Astrocyte (in vitro differentiated cells and primary cell): Measurements from ENCODE around the gene CELF2. TPM values are rescaled to one million over a fixed set of nuclear protein-coding genes. Genes with fewer than 3 reads are reported as not detected.

Experiments used
- DNase-seq: peaks from one replicate; pipeline ENCODE4 v3.0.0-alpha.2; 2010; ENCODE audit warnings: low read depth
- FAIRE-seq: peaks from 2 replicates; lab custom pipeline; 2011; peaks lifted over from hg19 to GRCh38; lab: Jason Lieb, UNC
- H2AFZ ChIP-seq: 2 replicates; pipeline ENCODE4 v1.6.0; 2012; ENCODE audit warnings: low read depth, low read length, inconsistent platforms
- H3K27ac ChIP-seq: 2 replicates; pipeline ENCODE4 v1.5.1; 2011; ENCODE audit warnings: low read depth, low read length, inconsistent platforms
- H3K27me3 ChIP-seq: 2 replicates; pipeline ENCODE4 v1.6.0; 2011; ENCODE audit warnings: low read length, inconsistent platforms; ENCODE audit not compliant: insufficient read depth
- H3K36me3 ChIP-seq: 2 replicates; pipeline ENCODE4 v1.5.1; 2011; ENCODE audit warnings: low read length, inconsistent platforms; ENCODE audit not compliant: insufficient read depth
- H3K4me1 ChIP-seq: 2 replicates; pipeline ENCODE4 v1.5.1; 2011; ENCODE audit warnings: low read length, inconsistent platforms; ENCODE audit not compliant: insufficient read depth
- H3K4me2 ChIP-seq: 2 replicates; pipeline ENCODE4 v1.6.0; 2012; ENCODE audit warnings: low read length, inconsistent platforms
- H3K4me3 ChIP-seq: 2 replicates; pipeline ENCODE4 v1.5.1; 2011; ENCODE audit warnings: low read depth, mild to moderate bottlenecking, low read length, inconsistent platforms; ENCODE audit not compliant: insufficient read depth
- H3K79me2 ChIP-seq: 2 replicates; pipeline ENCODE4 v1.6.0; 2012; ENCODE audit warnings: mild to moderate bottlenecking, low read length, inconsistent platforms; ENCODE audit not compliant: insufficient read depth
- H3K9ac ChIP-seq: 2 replicates; pipeline ENCODE4 v1.6.0; 2012; ENCODE audit warnings: mild to moderate bottlenecking, low read length, inconsistent platforms
- H3K9me3 ChIP-seq: 2 replicates; pipeline ENCODE4 v1.5.1; 2012; ENCODE audit warnings: low read depth, mild to moderate bottlenecking, low read length, inconsistent platforms; ENCODE audit not compliant: insufficient read depth
- H4K20me1 ChIP-seq: 2 replicates; pipeline ENCODE4 v1.6.0; 2012; ENCODE audit warnings: low read length, inconsistent platforms; ENCODE audit not compliant: insufficient read depth
- H3K27ac Mint-ChIP-seq: one replicate; pipeline ENCODE4 v1.8.0; 2021; ENCODE audit warnings: mild to moderate bottlenecking, mixed read lengths; ENCODE audit not compliant: unreplicated experiment
- H3K27me3 Mint-ChIP-seq: one replicate; pipeline ENCODE4 v1.8.0; 2021; ENCODE audit warnings: low read depth, mixed read lengths; ENCODE audit not compliant: unreplicated experiment
- H3K36me3 Mint-ChIP-seq: one replicate; pipeline ENCODE4 v1.8.0; 2021; ENCODE audit warnings: low read depth, mixed read lengths; ENCODE audit not compliant: unreplicated experiment
- H3K4me1 Mint-ChIP-seq: one replicate; pipeline ENCODE4 v1.8.0; 2021; ENCODE audit warnings: low read depth, mixed read lengths; ENCODE audit not compliant: unreplicated experiment
- H3K4me3 Mint-ChIP-seq: one replicate; pipeline ENCODE4 v1.8.0; 2021; ENCODE audit warnings: mild to moderate bottlenecking, moderate library complexity, mixed read lengths; ENCODE audit not compliant: unreplicated experiment
- H3K9me3 Mint-ChIP-seq: one replicate; pipeline ENCODE4 v1.8.0; 2021; ENCODE audit warnings: mild to moderate bottlenecking, mixed read lengths; ENCODE audit not compliant: unreplicated experiment
- CTCF ChIP-seq: IDR thresholded peaks from 2 replicates; pipeline ENCODE4 v1.5.1; 2011; ENCODE audit warnings: low read depth, mild to moderate bottlenecking, inconsistent platforms, low read length, moderate library complexity; ENCODE audit not compliant: insufficient read depth
- EZH2 ChIP-seq: IDR thresholded peaks from 2 replicates; pipeline ENCODE4 v1.6.1; 2012; ENCODE audit warnings: mild to moderate bottlenecking, low read length, inconsistent platforms; ENCODE audit not compliant: insufficient read depth
- total RNA-seq: library from RNA; stranded (reverse); gene quantifications from 2 replicates; pipeline ENCODE4 v1.2.1, GENCODE V29; 2021

Gene CELF2
- total RNA-seq, 1 donor from 2014 or later = 76.1 TPM

GRCh38 chr10:11163780-11164550 lies 146.3 kb downstream of the CELF2 start:
- TF ChIP-seq CTCF (no peak), EZH2 (no peak)
- Mint-ChIP-seq H3K27me3 (no peaks in the 10 kb centered on the region), H3K9me3 (peaks cover 6% of the 10 kb centered on the region)

DNA sequence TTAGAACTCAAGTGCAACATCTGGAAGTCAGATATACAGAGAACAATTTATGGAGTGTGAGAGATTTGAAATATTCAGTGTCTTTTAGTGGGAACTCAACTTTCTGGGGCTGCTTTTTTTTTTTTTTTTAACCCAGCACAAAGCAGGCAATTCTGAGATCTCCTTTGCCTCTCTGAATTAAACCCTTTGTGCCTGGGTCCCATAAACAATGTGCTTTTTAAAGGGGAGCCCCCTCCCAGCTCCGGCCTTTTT lies 146.8 kb downstream of the CELF2 start:
- Histone ChIP-seq H3K79me2 (no peaks in the 10 kb centered on the region), H3K4me2 (peak overlapping the region; percentile 88), H3K27me3 (peaks cover 9% of the 10 kb centered on the region), H3K9ac (peak overlapping the region; percentile 5), H4K20me1 (no peaks in the 10 kb centered on the region), H3K36me3 (no peaks in the 10 kb centered on the region), H3K27ac (no peak overlapping the region), H3K9me3 (no peaks in the 10 kb centered on the region), H2AFZ (no peak overlapping the region), H3K4me3 (peak overlapping the region; percentile 59), H3K4me1 (peaks cover 14% of the 10 kb centered on the region)
- peaks cover 23% of the 10 kb centered on the region for H3K4me1 Mint-ChIP-seq
- peak overlapping the region; percentile 96 for H3K4me3 Mint-ChIP-seq
- no peaks in the 10 kb centered on the region for H3K27me3 Mint-ChIP-seq
- TF ChIP-seq CTCF (no peak), EZH2 (no peak)
- H3K9me3 Mint-ChIP-seq = peaks cover 6% of the 10 kb centered on the region
- no peak for FAIRE-seq
- H3K36me3 Mint-ChIP-seq = peaks cover 8% of the 10 kb centered on the region
- no peak for DNase-seq
- peak overlapping the region; percentile 26 for H3K27ac Mint-ChIP-seq

More at GRCh38 chr10:11163780-11164550, 146.3 kb downstream of the CELF2 start:
- Histone ChIP-seq H3K4me2 (peak overlapping the region; percentile 88), H3K79me2 (no peaks in the 10 kb centered on the region), H3K9ac (peak overlapping the region; percentile 5), H3K36me3 (no peaks in the 10 kb centered on the region), H3K9me3 (no peaks in the 10 kb centered on the region), H4K20me1 (no peaks in the 10 kb centered on the region), H3K27me3 (peaks cover 9% of the 10 kb centered on the region), H3K4me1 (peaks cover 14% of the 10 kb centered on the region), H2AFZ (no peak overlapping the region), H3K27ac (no peak overlapping the region), H3K4me3 (peak overlapping the region; percentile 59)
- peaks cover 8% of the 10 kb centered on the region for H3K36me3 Mint-ChIP-seq
- H3K4me3 Mint-ChIP-seq = peak overlapping the region; percentile 96
- FAIRE-seq (no peak), DNase-seq (no peak)
- peak overlapping the region; percentile 62 for H3K27ac Mint-ChIP-seq
- H3K4me1 Mint-ChIP-seq = peaks cover 23% of the 10 kb centered on the region

DNA sequence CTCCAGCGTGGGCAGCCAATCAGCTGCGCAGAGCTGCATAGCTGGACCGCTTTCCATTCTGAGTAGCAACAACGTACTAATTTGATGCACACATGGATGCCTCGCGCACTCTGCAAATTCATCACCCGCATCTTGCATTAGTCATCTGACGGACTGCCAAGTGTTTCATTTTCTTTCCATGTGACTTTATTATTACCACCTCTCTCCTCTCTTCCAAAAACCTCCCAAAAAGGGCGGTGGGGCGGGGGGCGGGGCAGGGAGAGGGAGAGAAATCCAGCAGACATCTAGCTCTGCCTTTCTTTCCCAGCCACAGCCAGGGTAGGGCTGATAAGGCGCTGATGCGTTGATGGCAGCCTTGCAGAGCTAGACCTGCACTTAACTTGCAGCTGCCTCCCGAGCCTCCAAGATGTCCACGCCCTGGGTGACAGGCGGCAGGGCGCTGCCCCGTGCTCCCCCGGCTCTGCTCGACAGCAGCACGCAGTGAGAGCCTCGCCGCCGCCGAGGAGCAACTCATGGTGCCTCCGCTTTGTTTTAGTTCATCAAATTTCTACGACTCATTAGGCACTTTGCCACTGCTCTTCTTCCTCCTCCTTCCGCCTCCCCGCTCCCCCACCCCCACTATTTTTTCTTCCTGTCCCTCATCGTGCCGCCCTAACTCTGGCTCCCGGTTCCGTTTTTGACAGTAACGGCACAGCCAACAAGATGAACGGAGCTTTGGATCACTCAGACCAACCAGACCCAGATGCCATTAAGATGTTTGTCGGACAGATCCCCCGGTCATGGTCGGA lies 147.3 kb downstream of the CELF2 start:
- peaks cover 9% of the 10 kb centered on the region for H3K27me3 ChIP-seq
- Mint-ChIP-seq H3K27ac (peak overlapping the region; percentile 92), H3K9me3 (peaks cover 6% of the 10 kb centered on the region), H3K27me3 (no peaks in the 10 kb centered on the region), H3K4me3 (peak overlapping the region; percentile 96), H3K4me1 (peaks cover 23% of the 10 kb centered on the region), H3K36me3 (peaks cover 6% of the 10 kb centered on the region)
- no peaks in the 10 kb centered on the region for H4K20me1 ChIP-seq
- TF ChIP-seq EZH2 (no peak), CTCF (no peak)
- H3K4me3 ChIP-seq = peak overlapping the region; percentile 59
- H3K4me2 ChIP-seq = peak overlapping the region; percentile 88
- H3K9ac ChIP-seq = peak overlapping the region; percentile 78
- DNase-seq (peak; percentile 89), FAIRE-seq (no peak)
- no peaks in the 10 kb centered on the region for H3K9me3 ChIP-seq
- peak overlapping the region; percentile 69 for H2AFZ ChIP-seq
- peak overlapping the region; percentile 24 for H3K27ac ChIP-seq
- H3K4me1 ChIP-seq = peaks cover 14% of the 10 kb centered on the region
- H3K79me2 ChIP-seq = no peaks in the 10 kb centered on the region
- H3K36me3 ChIP-seq = no peaks in the 10 kb centered on the region
